DOHH2 (cell line): ENCODE measurements around the gene KCNIP4.

ENCODE experiments used
- CTCF ChIP-seq: fragments of 200-600 bp; sonication (generic); IDR thresholded peaks from one replicate; pipeline ENCODE4 v1.5.1; 2014; ENCODE audit warnings: antibody characterized with exemption, mild to moderate bottlenecking, low read depth, low read length; ENCODE audit not compliant: poor library complexity, severe bottlenecking
- EZH2phosphoT487 ChIP-seq: fragments of 200-600 bp; sonication (generic); IDR thresholded peaks from 2 replicates; pipeline ENCODE4 v1.6.1; 2017; ENCODE audit warnings: borderline replicate concordance, mild to moderate bottlenecking, antibody characterized with exemption, low read length, moderate library complexity, mixed read lengths

- TF ChIP-seq CTCF (no peak), EZH2phosphoT487 (no peak)
Measured at GRCh38 chr4:20922962-20923361, 1025.6 kb downstream of the KCNIP4 start.
